ENCODE data around the gene CRIM1. TPM values are rescaled to one million over a fixed set of nuclear protein-coding genes. Genes with fewer than 3 reads are reported as not detected.

The CRIM1 gene
- total RNA-seq, 2 donors from 2014 or later, result 2.2 to 15.5 TPM

DNA sequence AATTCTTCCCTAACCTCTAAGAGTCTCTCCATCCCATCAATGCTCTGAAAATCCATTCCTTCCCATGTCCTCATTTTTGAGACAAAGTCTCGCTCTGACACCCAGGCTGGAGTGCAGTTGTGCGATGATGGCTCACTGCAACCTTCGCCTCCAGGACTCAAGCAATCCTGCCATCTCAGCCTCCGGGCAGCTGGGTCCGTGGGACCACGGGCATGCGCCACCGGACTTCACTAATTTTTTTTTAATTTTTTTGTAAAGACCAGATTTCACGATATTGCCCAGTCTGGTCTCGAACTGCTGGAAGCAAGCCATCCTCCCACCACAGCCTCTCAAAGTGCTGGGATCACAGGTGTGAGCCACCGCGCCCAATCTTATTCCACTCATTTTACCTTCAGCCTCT is 240.8 kb downstream of the CRIM1 start:
- Mint-ChIP-seq H3K36me3 (ENCODE audit: low read depth) (no peaks in the 10 kb centered on the region), H3K9me3 (no peaks in the 10 kb centered on the region), H3K27ac (no peak overlapping the region), H3K4me1 (peaks cover 16% of the 10 kb centered on the region), H3K4me3 (peak overlapping the region; percentile 92), H3K27me3 (no peaks in the 10 kb centered on the region)
- no peak for ATAC-seq (replicated peaks)

DNA sequence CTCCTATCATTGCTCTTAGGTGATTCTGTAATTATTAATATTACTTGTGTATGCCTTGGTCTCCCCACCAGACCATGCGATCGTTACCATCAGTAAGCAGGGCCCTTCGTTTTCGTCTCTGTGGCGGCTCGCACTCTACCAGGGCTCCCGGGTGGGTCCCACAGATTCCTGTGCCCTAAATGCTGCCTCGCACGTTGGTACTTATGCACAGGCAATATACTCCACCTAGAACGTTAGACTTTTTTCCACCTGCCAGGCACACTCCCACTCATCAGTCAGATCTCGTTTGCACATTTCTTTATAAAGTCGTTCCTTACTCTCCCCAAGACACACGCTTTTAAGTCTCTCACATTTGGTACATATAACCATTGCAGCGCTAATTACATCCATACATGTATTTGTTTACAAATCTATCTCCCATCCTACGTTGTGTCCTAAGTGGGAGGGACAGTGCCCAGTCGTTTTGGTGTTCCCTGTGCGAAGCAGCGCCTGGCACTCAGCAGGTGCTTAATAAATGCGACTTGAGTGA is 241.5 kb downstream of the CRIM1 start:
- peak overlapping the region; percentile 92 for H3K4me3 Mint-ChIP-seq
- no peak for ATAC-seq (replicated peaks)
- no peaks in the 10 kb centered on the region for H3K27me3 Mint-ChIP-seq
- H3K4me1 Mint-ChIP-seq, result peaks cover 16% of the 10 kb centered on the region
- H3K9me3 Mint-ChIP-seq, result no peaks in the 10 kb centered on the region
- H3K36me3 Mint-ChIP-seq (ENCODE audit: low read depth), result no peaks in the 10 kb centered on the region
- peak overlapping the region; percentile 79 for H3K27ac Mint-ChIP-seq

DNA sequence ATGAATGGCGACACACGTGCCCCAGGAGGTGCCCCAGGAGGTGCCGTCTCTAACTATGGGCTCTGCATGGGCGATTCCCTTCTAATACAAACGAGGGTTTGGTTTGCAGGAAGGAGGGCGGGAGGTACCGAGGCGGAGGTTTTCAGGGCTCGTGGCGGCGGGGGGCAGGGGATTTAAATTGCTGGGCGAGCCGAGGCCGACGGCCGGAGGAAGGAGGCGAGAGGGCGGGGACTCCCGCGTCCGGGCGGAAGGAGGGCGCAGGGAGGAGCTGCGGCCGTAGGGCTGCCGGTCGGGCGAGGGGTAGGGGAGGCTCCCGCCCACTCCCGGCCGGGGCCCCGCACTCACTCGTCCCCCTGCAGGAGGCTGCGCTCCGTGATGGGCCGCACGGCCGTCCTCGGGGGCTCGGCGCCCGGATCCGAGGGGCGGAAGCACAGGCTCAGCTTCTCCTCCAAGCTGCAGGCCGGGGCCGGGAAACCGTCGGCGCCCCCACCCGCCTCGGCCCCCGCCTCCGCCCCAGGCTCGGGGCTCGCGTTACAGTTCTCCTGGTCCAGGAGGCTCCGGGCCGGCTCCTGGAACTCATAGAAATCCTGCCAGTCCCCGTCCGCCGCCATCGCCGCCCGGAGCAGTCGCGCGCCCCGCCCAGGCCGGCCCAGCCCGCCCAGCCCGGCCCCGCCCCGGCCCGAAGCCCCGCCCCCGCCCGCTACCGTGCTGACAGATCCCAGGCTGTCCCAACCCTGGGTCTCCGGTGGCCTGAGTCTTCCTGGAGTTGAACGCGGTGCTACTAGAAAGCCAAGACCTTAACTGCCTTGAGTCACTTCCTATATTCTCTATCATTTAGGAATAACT is 242.2 kb downstream of the CRIM1 start, which contains the start of gene FEZ2:
FEZ2 (minus strand) TSS at position 637 of the 846 bp plus-strand sequence; CDS start at position 611, 26 bp downstream.
- peak; percentile 97 for ATAC-seq (replicated peaks)
- H3K36me3 Mint-ChIP-seq (ENCODE audit: low read depth), result no peaks in the 10 kb centered on the region
- H3K4me1 Mint-ChIP-seq, result peaks cover 16% of the 10 kb centered on the region
- H3K9me3 Mint-ChIP-seq, result no peaks in the 10 kb centered on the region
- H3K27ac Mint-ChIP-seq, result peak within 1 kb of the TSS; percentile 79
- peak within 1 kb of the TSS; percentile 92 for H3K4me3 Mint-ChIP-seq
- no peaks in the 10 kb centered on the region for H3K27me3 Mint-ChIP-seq

Other genes with a start within 250 kb of the CRIM1 start
- 10 to 100 TPM; 10.2 to 16.3 TPM for gene FEZ2, start 242.4 kb downstream of the CRIM1 start, total RNA-seq